AG09309 (cell line): ENCODE measurements around the gene ZNF787.
"Not testable (repeated sequence)": the region's sequence is repeated elsewhere in the genome, so short reads cannot be mapped to it uniquely, and the experiment has no call there.

Experiments
- DNase-seq: peaks from one replicate; pipeline ENCODE4 v3.0.0-alpha.2; 2010; ENCODE audit warnings: low read depth
- H3K4me3 ChIP-seq: 2 replicates; pipeline ENCODE4 v1.5.1; 2011; ENCODE audit warnings: mild to moderate bottlenecking, low read depth, low read length, moderate library complexity; ENCODE audit not compliant: control insufficient read depth
- CTCF ChIP-seq: IDR thresholded peaks from 2 replicates; pipeline ENCODE4 v1.5.1; 2011; ENCODE audit warnings: mild to moderate bottlenecking, low read depth, low read length, inconsistent platforms; ENCODE audit not compliant: insufficient read depth, control insufficient read depth; ENCODE audit errors: missing control alignments

Gene ZNF787

GRCh38 chr19:56101746-56102535 lies 19.2 kb downstream of the ZNF787 start:
- DNase-seq, result no peak
- H3K4me3 ChIP-seq, result no peak overlapping the region

GRCh38 chr19:56101095-56101494 lies 20.0 kb downstream of the ZNF787 start:
- no peak overlapping the region for H3K4me3 ChIP-seq
- TF ChIP-seq CTCF, result no peak
- no peak for DNase-seq

More at GRCh38 chr19:56101746-56102535, 19.2 kb downstream of the ZNF787 start:
- TF ChIP-seq CTCF, result no peak

GRCh38 chr19:56099638-56100539 lies 21.2 kb downstream of the ZNF787 start:
- TF ChIP-seq CTCF, result no peak

GRCh38 chr19:56098731-56099568 lies 22.1 kb downstream of the ZNF787 start:
- no peak overlapping the region for H3K4me3 ChIP-seq
- no peak for DNase-seq
- TF ChIP-seq CTCF, result no peak

More at GRCh38 chr19:56099638-56100539, 21.2 kb downstream of the ZNF787 start:
- H3K4me3 ChIP-seq, result no peak overlapping the region
- no peak for DNase-seq

GRCh38 chr19:56098237-56098636 lies 22.9 kb downstream of the ZNF787 start:
- not testable (repeated sequence) for DNase-seq, H3K4me3 ChIP-seq

GRCh38 chr19:56097776-56098175 lies 23.3 kb downstream of the ZNF787 start:
- no peak for DNase-seq
- TF ChIP-seq CTCF, result no peak
- no peak overlapping the region for H3K4me3 ChIP-seq
